WTC11 (cell line): ENCODE measurements around the gene CD320. TPM values are rescaled to one million over a fixed set of nuclear protein-coding genes. Genes with fewer than 3 reads are reported as not detected.

ENCODE experiments used
- ATAC-seq: fragments of 200-7000 bp; cut with Tn5 transposase; 2 replicates; pipeline ENCODE4 v1.10.0; 2021; ENCODE audit warnings: mild to moderate bottlenecking, moderate library complexity
- CTCF ChIA-PET: fragments of 300-600 bp; sonication (Branson Sonifier 250); formaldehyde crosslinking; loops from one replicate; lab custom pipeline; 2021; ENCODE audit warnings: antibody characterized with exemption; lab: Charles Lee
- POLR2A ChIA-PET: fragments of 350-600 bp; sonication (Branson Sonifier 250); formaldehyde crosslinking; loops from one replicate; lab custom pipeline; 2021; ENCODE audit warnings: antibody characterized with exemption; lab: Charles Lee
- DNase-seq: peaks from one replicate; pipeline ENCODE4 v3.0.0; 2021; ENCODE audit warnings: low spot score
- H3K27ac Mint-ChIP-seq: 2 replicates; pipeline ENCODE4 v1.8.0; 2021; ENCODE audit warnings: mixed read lengths
- H3K27me3 Mint-ChIP-seq: 2 replicates; pipeline ENCODE4 v1.8.0; 2021; ENCODE audit warnings: low read depth, mild to moderate bottlenecking, moderate library complexity, mixed read lengths
- H3K36me3 Mint-ChIP-seq: 2 replicates; pipeline ENCODE4 v1.8.0; 2021; ENCODE audit warnings: mixed read lengths
- H3K4me1 Mint-ChIP-seq: 2 replicates; pipeline ENCODE4 v1.8.0; 2022; ENCODE audit warnings: mixed read lengths
- H3K4me3 Mint-ChIP-seq: 2 replicates; pipeline ENCODE4 v1.8.0; 2021; ENCODE audit warnings: mild to moderate bottlenecking, moderate library complexity, mixed read lengths
- H3K9me3 Mint-ChIP-seq: 2 replicates; pipeline ENCODE4 v1.8.0; 2021; ENCODE audit warnings: mixed read lengths
- AR ChIP-seq: fragments of 250-450 bp; sonication (Bioruptor Pico); IDR thresholded peaks from 2 replicates; pipeline ENCODE4 v1.9.0; 2021; ENCODE audit warnings: mild to moderate bottlenecking
- ATF1 ChIP-seq: sonication (generic); formaldehyde crosslinking; IDR thresholded peaks from 2 replicates; pipeline ENCODE4 v1.8.1; 2023; ENCODE audit warnings: mild to moderate bottlenecking, moderate library complexity, missing genetic modification reagents
- CREM ChIP-seq: sonication (generic); formaldehyde crosslinking; IDR thresholded peaks from 2 replicates; pipeline ENCODE4 v1.8.1; 2022; ENCODE audit warnings: mild to moderate bottlenecking, missing genetic modification reagents, moderate library complexity
- E2F1 ChIP-seq: sonication (generic); formaldehyde crosslinking; IDR thresholded peaks from 2 replicates; pipeline ENCODE4 v1.8.0; 2022; ENCODE audit warnings: mild to moderate bottlenecking, missing genetic modification reagents
- E2F4 ChIP-seq: sonication (generic); formaldehyde crosslinking; IDR thresholded peaks from 2 replicates; pipeline ENCODE4 v1.8.1; 2022; ENCODE audit warnings: low read depth, mild to moderate bottlenecking, moderate library complexity, missing genetic modification reagents, borderline replicate concordance
- EMX1 ChIP-seq: fragments of 250-450 bp; sonication (Bioruptor Pico); IDR thresholded peaks from 2 replicates; pipeline ENCODE4 v1.8.0; 2021; ENCODE audit warnings: mild to moderate bottlenecking
- ERG ChIP-seq: fragments of 250-450 bp; sonication (Bioruptor Pico); IDR thresholded peaks from 2 replicates; pipeline ENCODE4 v1.8.0; 2021; ENCODE audit warnings: mild to moderate bottlenecking
- ETV6 ChIP-seq: sonication (generic); formaldehyde crosslinking; IDR thresholded peaks from 2 replicates; pipeline ENCODE4 v1.8.1; 2022; ENCODE audit warnings: mild to moderate bottlenecking, missing genetic modification reagents
- FOXK1 ChIP-seq: sonication (generic); formaldehyde crosslinking; IDR thresholded peaks from 2 replicates; pipeline ENCODE4 v1.8.0; 2022; ENCODE audit warnings: mild to moderate bottlenecking, moderate library complexity, missing genetic modification reagents
- GTF2I ChIP-seq: fragments of 250-450 bp; sonication (Bioruptor Pico); conservative IDR thresholded peaks from 2 replicates; pipeline ENCODE4 v1.4.0; 2021; ENCODE audit warnings: mild to moderate bottlenecking
- IRF2 ChIP-seq: sonication (generic); formaldehyde crosslinking; IDR thresholded peaks from 2 replicates; pipeline ENCODE4 v1.8.0; 2022; ENCODE audit warnings: low read depth, missing genetic modification reagents, borderline replicate concordance
- JAZF1 ChIP-seq: fragments of 250-450 bp; sonication (Bioruptor Pico); IDR thresholded peaks from 2 replicates; pipeline ENCODE4 v1.9.0; 2021; ENCODE audit warnings: moderate library complexity, mild to moderate bottlenecking, inconsistent platforms
- NFYB ChIP-seq: sonication (generic); formaldehyde crosslinking; conservative IDR thresholded peaks from 2 replicates; pipeline ENCODE4 v1.8.0; 2022; ENCODE audit warnings: low read depth, missing genetic modification reagents
- PRDM15 ChIP-seq: sonication (generic); formaldehyde crosslinking; IDR thresholded peaks from 2 replicates; pipeline ENCODE4 v1.8.0; 2022; ENCODE audit warnings: missing genetic modification reagents
- RORB ChIP-seq: fragments of 250-450 bp; sonication (Bioruptor Pico); IDR thresholded peaks from 2 replicates; pipeline ENCODE4 v1.9.0; 2021; ENCODE audit warnings: mild to moderate bottlenecking
- TCF7 ChIP-seq: sonication (generic); formaldehyde crosslinking; IDR thresholded peaks from 2 replicates; pipeline ENCODE4 v1.8.0; 2022; ENCODE audit warnings: mild to moderate bottlenecking, low read depth, missing genetic modification reagents, moderate library complexity
- ZBTB43 ChIP-seq: sonication (generic); formaldehyde crosslinking; IDR thresholded peaks from 2 replicates; pipeline ENCODE4 v1.8.1; 2023; ENCODE audit warnings: mild to moderate bottlenecking, missing genetic modification reagents
- ZNF219 ChIP-seq: sonication (generic); formaldehyde crosslinking; IDR thresholded peaks from 2 replicates; pipeline ENCODE4 v1.8.0; 2023; ENCODE audit warnings: missing genetic modification reagents, mild to moderate bottlenecking, borderline replicate concordance
- ZNF416 ChIP-seq: fragments of 250-450 bp; sonication (Bioruptor Pico); IDR thresholded peaks from 2 replicates; pipeline ENCODE4 v1.9.0; 2021; ENCODE audit warnings: mild to moderate bottlenecking, inconsistent platforms
- ZNF532 ChIP-seq: fragments of 250-450 bp; sonication (Bioruptor Pico); IDR thresholded peaks from 2 replicates; pipeline ENCODE4 v1.9.0; 2021; ENCODE audit warnings: mild to moderate bottlenecking, borderline replicate concordance
- ZNF671 ChIP-seq: fragments of 250-450 bp; sonication (Bioruptor Pico); IDR thresholded peaks from 2 replicates; pipeline ENCODE4 v1.8.0; 2021; ENCODE audit warnings: mild to moderate bottlenecking
- total RNA-seq: library from RNA; stranded (reverse); gene quantifications from 3 replicates; pipeline ENCODE4 v1.2.3, GENCODE V29; 2021

Gene CD320
- total RNA-seq, 1 experiment from 2014 or later, result 107 TPM

GRCh38 chr19:8323781-8324185, 15.6 kb upstream of the CD320 start:
- Mint-ChIP-seq H3K27me3 (peaks cover 17% of the 10 kb centered on the region), H3K27ac (peak overlapping the region; percentile 65; the same call in 1 of the 2 replicates)
- no peak for DNase-seq
- TF ChIP-seq ZNF219 (CRISPR knock-in tag) (no peak), RORB (CRISPR knock-in tag) (no peak), ETV6 (CRISPR knock-in tag) (no peak), E2F1 (CRISPR knock-in tag) (no peak), JAZF1 (CRISPR knock-in tag) (no peak), CREM (0 out of 2 replicates have a peak, but pooled peaks have one; percentile 27), IRF2 (CRISPR knock-in tag) (no peak), AR (CRISPR knock-in tag) (peak; percentile 46), TCF7 (CRISPR knock-in tag) (no peak), ZNF416 (CRISPR knock-in tag) (0 out of 2 replicates have a peak, but pooled peaks have one; percentile 64), ZBTB43 (CRISPR knock-in tag) (no peak), ZNF532 (CRISPR knock-in tag) (peak; percentile 91; the same call in 1 of the 2 replicates), E2F4 (CRISPR knock-in tag) (no peak), ZNF671 (peak; percentile 78; the same call in 1 of the 2 replicates), FOXK1 (CRISPR knock-in tag) (no peak), ERG (CRISPR knock-in tag) (no peak), NFYB (CRISPR knock-in tag) (no peak), ATF1 (no peak), EMX1 (CRISPR knock-in tag) (0 out of 2 replicates have a peak, but pooled peaks have one; percentile 8), GTF2I (CRISPR knock-in tag) (no peak), PRDM15 (no peak)
- TF ChIP-seq, all 79 proteins: peak for 6
- Mint-ChIP-seq H3K4me3 (peak overlapping the region; percentile 97; the same call in 1 of the 2 replicates), H3K4me1 (peaks cover 24% of the 10 kb centered on the region), H3K36me3 (peaks cover 20% of the 10 kb centered on the region), H3K9me3 (no peaks in the 10 kb centered on the region)
- ChIA-PET POLR2A (interaction anchor here (0.5 to 0.8 kb wide), 2 partner anchors 11 to 67 kb away, joined by 3 read pairs; no protein-coding TSS in a partner anchor), CTCF (interaction anchor here (0.5 to 3.9 kb wide), 6 partner anchors 12 to 268 kb away, joined by 3 to 25 read pairs (median 4); partner anchors contain the start of gene MARCHF2)
- peak; percentile 2 for ATAC-seq
